ENCODE data around the gene ARHGAP26. TPM values are rescaled to one million over a fixed set of nuclear protein-coding genes. Genes with fewer than 3 reads are reported as not detected.

The ARHGAP26 gene
- total RNA-seq, 1 experiment from 2014 or later: 65.5 TPM

DNA sequence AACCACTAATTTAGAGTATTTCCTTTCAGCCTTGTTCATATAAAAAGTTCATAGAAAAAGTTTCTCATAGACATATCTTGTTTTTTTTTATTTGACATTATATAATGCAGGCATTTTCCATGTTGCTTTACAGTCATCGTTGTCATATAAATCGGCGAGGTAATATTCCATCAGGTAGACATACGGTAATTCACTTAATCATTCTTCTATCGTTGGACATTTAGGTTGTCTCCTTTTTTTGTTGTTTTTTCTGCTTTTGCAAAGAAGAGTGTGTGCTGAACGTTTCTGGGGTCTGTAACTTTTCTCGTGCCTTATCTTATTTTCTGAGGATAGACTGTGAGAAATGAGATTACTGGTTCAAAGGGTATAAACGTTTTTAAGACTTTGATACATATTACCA, 283.6 kb downstream of the ARHGAP26 start:
- ChIA-PET CTCF (no interaction called here), POLR2A (no interaction called here)
- no peaks in the 10 kb centered on the region for H3K4me1 ChIP-seq (ENCODE audit: control insufficient read depth, insufficient read depth, low read length)
- no peaks in the 10 kb centered on the region for H3K27me3 ChIP-seq (ENCODE audit: control insufficient read depth, insufficient read depth, low read length)
- intact Hi-C loops (cut with micrococcal nuclease; ENCODE audit: unreplicated experiment): no loop called here
- ATAC-seq (no peak), DNase-seq (ENCODE audit: low read depth, low spot score) (no peak)
- no peaks in the 10 kb centered on the region for H3K9me3 ChIP-seq (ENCODE audit: control insufficient read depth, insufficient read depth, low read depth, low read length)
- no TSS peak for BruUV-seq (replicated peaks)
- H3K27ac ChIP-seq (ENCODE audit: low read length): no peak overlapping the region
- in situ Hi-C loops (cut with HindIII; ENCODE audit: low pct_unique_long_range_greater_than_20kb, low sequenced_read_pairs): no loop called here
- no peak overlapping the region for H3K4me3 ChIP-seq (ENCODE audit: low read depth in 2 of 2, low read length in 2 of 2)
- peaks cover 4% of the 10 kb centered on the region for H3K36me3 ChIP-seq (ENCODE audit: control insufficient read depth, insufficient read depth, low read length)
- TF ChIP-seq, protein P1, sequence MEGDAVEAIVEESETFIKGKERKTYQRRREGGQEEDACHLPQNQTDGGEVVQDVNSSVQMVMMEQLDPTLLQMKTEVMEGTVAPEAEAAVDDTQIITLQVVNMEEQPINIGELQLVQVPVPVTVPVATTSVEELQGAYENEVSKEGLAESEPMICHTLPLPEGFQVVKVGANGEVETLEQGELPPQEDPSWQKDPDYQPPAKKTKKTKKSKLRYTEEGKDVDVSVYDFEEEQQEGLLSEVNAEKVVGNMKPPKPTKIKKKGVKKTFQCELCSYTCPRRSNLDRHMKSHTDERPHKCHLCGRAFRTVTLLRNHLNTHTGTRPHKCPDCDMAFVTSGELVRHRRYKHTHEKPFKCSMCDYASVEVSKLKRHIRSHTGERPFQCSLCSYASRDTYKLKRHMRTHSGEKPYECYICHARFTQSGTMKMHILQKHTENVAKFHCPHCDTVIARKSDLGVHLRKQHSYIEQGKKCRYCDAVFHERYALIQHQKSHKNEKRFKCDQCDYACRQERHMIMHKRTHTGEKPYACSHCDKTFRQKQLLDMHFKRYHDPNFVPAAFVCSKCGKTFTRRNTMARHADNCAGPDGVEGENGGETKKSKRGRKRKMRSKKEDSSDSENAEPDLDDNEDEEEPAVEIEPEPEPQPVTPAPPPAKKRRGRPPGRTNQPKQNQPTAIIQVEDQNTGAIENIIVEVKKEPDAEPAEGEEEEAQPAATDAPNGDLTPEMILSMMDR (IDR thresholded peaks at IDR 0.05): no peak
- TF ChIP-seq, protein P2, sequence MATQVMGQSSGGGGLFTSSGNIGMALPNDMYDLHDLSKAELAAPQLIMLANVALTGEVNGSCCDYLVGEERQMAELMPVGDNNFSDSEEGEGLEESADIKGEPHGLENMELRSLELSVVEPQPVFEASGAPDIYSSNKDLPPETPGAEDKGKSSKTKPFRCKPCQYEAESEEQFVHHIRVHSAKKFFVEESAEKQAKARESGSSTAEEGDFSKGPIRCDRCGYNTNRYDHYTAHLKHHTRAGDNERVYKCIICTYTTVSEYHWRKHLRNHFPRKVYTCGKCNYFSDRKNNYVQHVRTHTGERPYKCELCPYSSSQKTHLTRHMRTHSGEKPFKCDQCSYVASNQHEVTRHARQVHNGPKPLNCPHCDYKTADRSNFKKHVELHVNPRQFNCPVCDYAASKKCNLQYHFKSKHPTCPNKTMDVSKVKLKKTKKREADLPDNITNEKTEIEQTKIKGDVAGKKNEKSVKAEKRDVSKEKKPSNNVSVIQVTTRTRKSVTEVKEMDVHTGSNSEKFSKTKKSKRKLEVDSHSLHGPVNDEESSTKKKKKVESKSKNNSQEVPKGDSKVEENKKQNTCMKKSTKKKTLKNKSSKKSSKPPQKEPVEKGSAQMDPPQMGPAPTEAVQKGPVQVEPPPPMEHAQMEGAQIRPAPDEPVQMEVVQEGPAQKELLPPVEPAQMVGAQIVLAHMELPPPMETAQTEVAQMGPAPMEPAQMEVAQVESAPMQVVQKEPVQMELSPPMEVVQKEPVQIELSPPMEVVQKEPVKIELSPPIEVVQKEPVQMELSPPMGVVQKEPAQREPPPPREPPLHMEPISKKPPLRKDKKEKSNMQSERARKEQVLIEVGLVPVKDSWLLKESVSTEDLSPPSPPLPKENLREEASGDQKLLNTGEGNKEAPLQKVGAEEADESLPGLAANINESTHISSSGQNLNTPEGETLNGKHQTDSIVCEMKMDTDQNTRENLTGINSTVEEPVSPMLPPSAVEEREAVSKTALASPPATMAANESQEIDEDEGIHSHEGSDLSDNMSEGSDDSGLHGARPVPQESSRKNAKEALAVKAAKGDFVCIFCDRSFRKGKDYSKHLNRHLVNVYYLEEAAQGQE (IDR thresholded peaks at IDR 0.05; ENCODE audit: insufficient read depth in 1 of 2, low read depth in 2 of 2, low read length in 1 of 2): no peak
- TF ChIP-seq SIN3A (IDR thresholded peaks at IDR 0.05; ENCODE audit: borderline replicate concordance, insufficient read depth, low read depth, low read length): no peak
- no peak for TF ChIP-seq POLR2AphosphoS5 (IDR thresholded peaks at IDR 0.05; ENCODE audit: low read depth, low read length)
- TF ChIP-seq TCF7L2 (IDR thresholded peaks at IDR 0.05; ENCODE audit: low read depth, low read length): no peak

DNA sequence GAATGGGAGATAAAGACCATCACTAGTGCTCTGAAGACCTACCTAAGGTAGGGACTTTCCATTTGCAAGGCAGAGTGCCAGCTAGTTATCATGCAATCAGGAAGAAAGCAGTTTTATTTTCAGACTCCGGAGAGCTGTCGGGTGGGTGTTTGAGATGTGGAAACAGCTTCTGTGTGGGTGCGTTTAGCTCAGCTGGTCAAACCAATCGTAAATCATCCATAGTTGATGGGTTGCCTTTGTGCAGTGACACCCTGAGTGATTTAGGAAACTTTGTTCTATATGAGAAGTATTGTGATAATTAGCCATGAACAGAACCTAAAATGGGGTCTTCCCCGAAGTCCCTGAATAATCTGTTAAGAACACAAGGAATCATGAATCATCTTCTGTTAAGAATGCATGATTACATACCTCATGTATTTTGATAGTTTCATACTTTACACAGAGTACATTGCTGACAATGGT, 284.3 kb downstream of the ARHGAP26 start:
- no peak for TF ChIP-seq TCF7L2 (IDR thresholded peaks at IDR 0.05; ENCODE audit: low read depth, low read length)
- no peak for TF ChIP-seq SIN3A (IDR thresholded peaks at IDR 0.05; ENCODE audit: borderline replicate concordance, insufficient read depth, low read depth, low read length)
- TF ChIP-seq, protein P1 (IDR thresholded peaks at IDR 0.05): no peak
- TF ChIP-seq, protein P2 (IDR thresholded peaks at IDR 0.05; ENCODE audit: insufficient read depth in 1 of 2, low read depth in 2 of 2, low read length in 1 of 2): no peak
- no peak for TF ChIP-seq POLR2AphosphoS5 (IDR thresholded peaks at IDR 0.05; ENCODE audit: low read depth, low read length)
- POLR2A ChIA-PET: no interaction called here
- Histone ChIP-seq H3K4me3 (ENCODE audit: low read depth in 2 of 2, low read length in 2 of 2) (no peak overlapping the region), H3K9me3 (ENCODE audit: control insufficient read depth, insufficient read depth, low read depth, low read length) (no peaks in the 10 kb centered on the region), H3K27ac (ENCODE audit: low read length) (no peak overlapping the region), H3K36me3 (ENCODE audit: control insufficient read depth, insufficient read depth, low read length) (peaks cover 4% of the 10 kb centered on the region), H3K4me1 (ENCODE audit: control insufficient read depth, insufficient read depth, low read length) (no peaks in the 10 kb centered on the region), H3K27me3 (ENCODE audit: control insufficient read depth, insufficient read depth, low read length) (no peaks in the 10 kb centered on the region)
- ATAC-seq (no peak), DNase-seq (ENCODE audit: low read depth, low spot score) (no peak)
- in situ Hi-C loops (cut with HindIII; ENCODE audit: low pct_unique_long_range_greater_than_20kb, low sequenced_read_pairs): no loop called here
- intact Hi-C loops (cut with micrococcal nuclease; ENCODE audit: unreplicated experiment): no loop called here
- no TSS peak for BruUV-seq (replicated peaks)
- CTCF ChIA-PET: no interaction called here
